Ishikawa (cell line): ENCODE results near the gene L3MBTL1.

Source experiments
- CEBPB ChIP-seq: IDR thresholded peaks from 2 replicates; pipeline ENCODE4 v1.6.1; 2012
- CREB1 ChIP-seq: IDR thresholded peaks from 2 replicates; pipeline ENCODE4 v1.6.1; 2012; ENCODE audit warnings: low read depth
- EGR1 ChIP-seq: IDR thresholded peaks from 2 replicates; pipeline ENCODE4 v1.6.1; 2012
- EP300 ChIP-seq: IDR thresholded peaks from 2 replicates; pipeline ENCODE4 v1.6.1; 2012; ENCODE audit warnings: borderline replicate concordance
- FOXM1 ChIP-seq: IDR thresholded peaks from 2 replicates; pipeline ENCODE4 v1.6.1; 2012; ENCODE audit warnings: low read depth, borderline replicate concordance
- NFIC ChIP-seq: IDR thresholded peaks from 2 replicates; pipeline ENCODE4 v1.6.1; 2012
- RAD21 ChIP-seq: IDR thresholded peaks from 2 replicates; pipeline ENCODE4 v1.6.1; 2012; ENCODE audit warnings: low read depth
- TAF1 ChIP-seq: IDR thresholded peaks from 2 replicates; pipeline ENCODE4 v1.6.1; 2012; ENCODE audit warnings: low read depth, mild to moderate bottlenecking
- TCF12 ChIP-seq: IDR thresholded peaks from 2 replicates; pipeline ENCODE4 v1.6.1; 2012; ENCODE audit warnings: low read depth
- TEAD4 ChIP-seq: IDR thresholded peaks from 2 replicates; pipeline ENCODE4 v1.6.1; 2012
- YY1 ChIP-seq: IDR thresholded peaks from 2 replicates; pipeline ENCODE4 v1.6.1; 2012; ENCODE audit warnings: low read depth
- ZBTB7A ChIP-seq: IDR thresholded peaks from 2 replicates; pipeline ENCODE4 v1.6.1; 2012; ENCODE audit warnings: low read depth
- TF ChIP-seq, protein P1 (sequence below): IDR thresholded peaks from 2 replicates; pipeline ENCODE4 v1.6.1; 2012
- TF ChIP-seq, protein P2 (sequence below): IDR thresholded peaks from 2 replicates; pipeline ENCODE4 v1.6.1; 2012; ENCODE audit warnings: low read depth, mild to moderate bottlenecking
- TF ChIP-seq, protein P3 (sequence below): IDR thresholded peaks from 2 replicates; pipeline ENCODE4 v1.6.1; 2012

L3MBTL1 gene

DNA sequence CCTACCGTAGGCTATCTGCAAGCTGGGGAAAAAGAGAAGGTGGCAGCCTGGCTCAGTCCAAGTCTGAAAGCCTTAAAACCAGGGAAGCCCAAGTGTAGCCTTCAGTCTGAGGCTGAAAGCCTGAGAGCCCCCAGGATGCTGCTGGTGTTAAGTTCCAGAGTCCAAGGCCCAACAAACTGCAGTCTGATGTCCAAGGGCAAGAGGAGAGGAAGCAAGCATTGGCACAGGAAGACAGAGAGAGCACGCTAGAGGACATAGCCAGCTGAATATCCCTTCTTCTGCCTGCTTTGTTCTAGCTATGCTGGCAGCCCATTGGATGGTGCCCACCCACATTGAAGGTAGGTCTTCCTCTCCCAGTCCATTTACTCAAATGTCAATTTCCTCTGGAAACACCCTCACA, 12.1 kb upstream of the L3MBTL1 start:
- TF ChIP-seq CREB1 (no peak), CEBPB (no peak), RAD21 (no peak), YY1 (no peak), FOXM1 (no peak), EGR1 (no peak), TCF12 (no peak), EP300 (no peak), NFIC (no peak), TAF1 (no peak), TEAD4 (no peak), ZBTB7A (no peak)
- TF ChIP-seq, protein P1, sequence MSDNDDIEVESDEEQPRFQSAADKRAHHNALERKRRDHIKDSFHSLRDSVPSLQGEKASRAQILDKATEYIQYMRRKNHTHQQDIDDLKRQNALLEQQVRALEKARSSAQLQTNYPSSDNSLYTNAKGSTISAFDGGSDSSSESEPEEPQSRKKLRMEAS: no peak
- TF ChIP-seq, protein P2, sequence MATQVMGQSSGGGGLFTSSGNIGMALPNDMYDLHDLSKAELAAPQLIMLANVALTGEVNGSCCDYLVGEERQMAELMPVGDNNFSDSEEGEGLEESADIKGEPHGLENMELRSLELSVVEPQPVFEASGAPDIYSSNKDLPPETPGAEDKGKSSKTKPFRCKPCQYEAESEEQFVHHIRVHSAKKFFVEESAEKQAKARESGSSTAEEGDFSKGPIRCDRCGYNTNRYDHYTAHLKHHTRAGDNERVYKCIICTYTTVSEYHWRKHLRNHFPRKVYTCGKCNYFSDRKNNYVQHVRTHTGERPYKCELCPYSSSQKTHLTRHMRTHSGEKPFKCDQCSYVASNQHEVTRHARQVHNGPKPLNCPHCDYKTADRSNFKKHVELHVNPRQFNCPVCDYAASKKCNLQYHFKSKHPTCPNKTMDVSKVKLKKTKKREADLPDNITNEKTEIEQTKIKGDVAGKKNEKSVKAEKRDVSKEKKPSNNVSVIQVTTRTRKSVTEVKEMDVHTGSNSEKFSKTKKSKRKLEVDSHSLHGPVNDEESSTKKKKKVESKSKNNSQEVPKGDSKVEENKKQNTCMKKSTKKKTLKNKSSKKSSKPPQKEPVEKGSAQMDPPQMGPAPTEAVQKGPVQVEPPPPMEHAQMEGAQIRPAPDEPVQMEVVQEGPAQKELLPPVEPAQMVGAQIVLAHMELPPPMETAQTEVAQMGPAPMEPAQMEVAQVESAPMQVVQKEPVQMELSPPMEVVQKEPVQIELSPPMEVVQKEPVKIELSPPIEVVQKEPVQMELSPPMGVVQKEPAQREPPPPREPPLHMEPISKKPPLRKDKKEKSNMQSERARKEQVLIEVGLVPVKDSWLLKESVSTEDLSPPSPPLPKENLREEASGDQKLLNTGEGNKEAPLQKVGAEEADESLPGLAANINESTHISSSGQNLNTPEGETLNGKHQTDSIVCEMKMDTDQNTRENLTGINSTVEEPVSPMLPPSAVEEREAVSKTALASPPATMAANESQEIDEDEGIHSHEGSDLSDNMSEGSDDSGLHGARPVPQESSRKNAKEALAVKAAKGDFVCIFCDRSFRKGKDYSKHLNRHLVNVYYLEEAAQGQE: no peak
- TF ChIP-seq, protein P3, sequence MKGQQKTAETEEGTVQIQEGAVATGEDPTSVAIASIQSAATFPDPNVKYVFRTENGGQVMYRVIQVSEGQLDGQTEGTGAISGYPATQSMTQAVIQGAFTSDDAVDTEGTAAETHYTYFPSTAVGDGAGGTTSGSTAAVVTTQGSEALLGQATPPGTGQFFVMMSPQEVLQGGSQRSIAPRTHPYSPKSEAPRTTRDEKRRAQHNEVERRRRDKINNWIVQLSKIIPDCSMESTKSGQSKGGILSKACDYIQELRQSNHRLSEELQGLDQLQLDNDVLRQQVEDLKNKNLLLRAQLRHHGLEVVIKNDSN: no peak

GRCh38 chr20:43506238-43506637, 1.3 kb upstream of the L3MBTL1 start:
- no peak for TF ChIP-seq YY1
- no peak for TF ChIP-seq TCF12
- TF ChIP-seq TEAD4: no peak
- no peak for TF ChIP-seq RAD21
- TF ChIP-seq, protein P1: no peak
- no peak for TF ChIP-seq TAF1
- no peak for TF ChIP-seq CEBPB
- TF ChIP-seq EP300: no peak

DNA sequence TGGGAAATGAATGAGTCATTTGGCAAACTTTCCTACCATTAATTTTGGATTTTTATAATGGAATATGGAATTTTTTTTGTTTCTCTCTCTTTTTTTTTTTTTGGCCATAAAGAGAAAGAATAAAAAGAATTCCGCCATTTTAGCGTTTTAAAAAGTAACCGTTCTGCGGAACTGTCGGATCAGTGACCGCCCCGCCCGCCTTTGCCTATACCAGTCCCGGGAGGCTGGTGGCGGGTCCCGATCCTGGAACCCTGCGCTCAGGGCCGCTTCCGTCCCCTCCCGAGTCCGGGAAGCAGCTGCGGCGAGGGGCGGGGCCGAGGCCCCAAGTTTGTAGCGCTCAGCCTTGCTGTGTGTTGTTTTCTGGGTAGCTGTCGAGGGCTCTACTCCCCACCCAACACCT, 609 bp downstream of the L3MBTL1 start:
- no peak for TF ChIP-seq RAD21
- no peak for TF ChIP-seq TAF1
- no peak for TF ChIP-seq CEBPB
- no peak for TF ChIP-seq ZBTB7A
- no peak for TF ChIP-seq YY1
- TF ChIP-seq FOXM1: no peak
- TF ChIP-seq TEAD4: no peak
- TF ChIP-seq, protein P3: no peak
- TF ChIP-seq, protein P2: no peak
- no peak for TF ChIP-seq EGR1
- TF ChIP-seq EP300: no peak
- TF ChIP-seq, protein P1: no peak
- no peak for TF ChIP-seq CREB1

- TF ChIP-seq TCF12 (no peak), TEAD4 (no peak), YY1 (no peak)
Observed at GRCh38 chr20:43508604-43509040, 1.1 kb downstream of the L3MBTL1 start.

GRCh38 chr20:43511879-43512278, 4.4 kb downstream of the L3MBTL1 start:
- TF ChIP-seq CREB1: no peak
- TF ChIP-seq, protein P3: no peak
- TF ChIP-seq TEAD4: no peak
- no peak for TF ChIP-seq RAD21
- no peak for TF ChIP-seq EP300
- TF ChIP-seq YY1: no peak
- TF ChIP-seq, protein P1: no peak
- no peak for TF ChIP-seq TCF12
- no peak for TF ChIP-seq CEBPB
- no peak for TF ChIP-seq NFIC
- TF ChIP-seq EGR1: no peak
- TF ChIP-seq, protein P2: no peak
- TF ChIP-seq TAF1: no peak
